SK-N-MC (cell line): ENCODE results near the gene PRMT7.

ENCODE experiments used
- EZH2 ChIP-seq: fragments of 200-600 bp; sonication (generic); IDR thresholded peaks from one replicate; pipeline ENCODE4 v1.6.1; 2017; ENCODE audit warnings: antibody characterized with exemption
- POLR2AphosphoS5 ChIP-seq: IDR thresholded peaks from 2 replicates; pipeline ENCODE4 v1.6.1; 2012; ENCODE audit warnings: mild to moderate bottlenecking, low read depth, low read length, borderline replicate concordance

- TF ChIP-seq EZH2, result no peak
- TF ChIP-seq POLR2AphosphoS5, result no peak
Measured at GRCh38 chr16:68290450-68290849, 20.4 kb upstream of the PRMT7 start.
